ENCODE results near the gene FLT1.

GRCh38 chr13:28394422-28394821 is 100.5 kb downstream of the FLT1 start:
- TF ChIP-seq CTCF (IDR thresholded peaks at IDR 0.05; ENCODE audit: borderline replicate concordance, extremely low read depth, low read length, poor library complexity, severe bottlenecking) (no peak), EZH2 (IDR thresholded peaks at IDR 0.05; ENCODE audit: borderline replicate concordance, low read depth, low read length, severe bottlenecking) (no peak)

All from DND-41 (cell line).